NCI-H748 (cell line): Measurements from ENCODE around the gene FBH1.
"Not testable (repeated sequence)": the region's sequence is repeated elsewhere in the genome, so short reads cannot be mapped to it uniquely, and the experiment has no call there.

Experiments used
- DNase-seq: peaks from one replicate; lab custom pipeline; 2025; ENCODE audit not compliant: unreplicated experiment; lab: John Stamatoyannopoulos, UW

The FBH1 gene

DNA sequence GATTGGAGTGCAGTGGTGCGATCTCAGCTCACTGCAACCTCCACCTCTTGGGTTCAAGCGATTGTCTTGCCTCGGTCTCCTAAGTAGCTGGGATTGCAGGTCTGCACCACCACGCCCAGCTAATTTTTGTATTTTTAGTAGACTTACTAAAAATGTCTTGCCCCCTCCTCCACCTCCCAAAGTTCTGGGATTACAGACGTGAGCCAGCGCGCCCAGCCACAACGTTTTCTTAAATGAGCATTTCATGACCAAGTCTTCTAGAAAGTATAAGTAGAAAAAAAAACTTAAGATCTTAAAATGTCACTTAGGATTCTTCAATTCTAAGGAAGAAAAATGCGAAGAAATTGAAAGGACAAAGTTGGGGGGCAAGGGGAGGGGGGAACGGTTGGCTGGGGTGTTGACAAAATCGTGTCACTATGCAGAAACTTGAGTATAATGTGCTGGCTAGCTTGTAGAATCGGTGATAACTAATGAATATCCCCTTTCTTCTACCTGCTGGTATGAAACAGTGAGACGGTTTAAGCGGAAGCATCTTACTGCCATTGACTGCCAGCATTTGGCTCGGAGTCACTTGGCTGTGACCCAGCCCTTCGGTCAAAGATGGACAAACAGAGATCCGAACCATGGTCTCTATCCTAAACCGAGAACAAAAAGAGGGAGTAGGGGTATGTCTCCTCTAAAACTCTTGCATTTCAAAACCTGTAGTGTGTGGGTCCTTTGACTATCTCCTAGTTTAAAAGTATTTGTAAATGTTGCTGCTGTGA, 12.7 kb downstream of the FBH1 start:
- no peak for DNase-seq

DNA sequence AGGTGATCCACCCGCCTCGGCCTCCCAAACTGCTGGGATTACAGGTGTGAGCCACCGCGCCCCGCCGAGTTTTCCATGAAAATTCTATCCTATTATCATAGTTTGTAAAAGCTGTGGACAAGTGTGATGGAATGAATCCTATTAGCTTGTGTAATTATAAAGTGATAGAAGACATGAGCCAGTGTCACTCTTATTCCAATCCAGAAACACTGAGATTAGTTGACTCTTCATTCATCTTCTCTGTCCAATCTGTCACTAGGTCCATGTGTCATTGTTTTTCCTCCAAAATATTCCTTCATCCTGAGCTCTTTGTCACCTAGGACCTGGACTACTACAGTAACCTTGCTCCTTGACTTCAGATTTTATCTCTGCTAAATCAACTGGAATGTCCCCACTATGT, 13.5 kb downstream of the FBH1 start:
- no peak for DNase-seq

DNA sequence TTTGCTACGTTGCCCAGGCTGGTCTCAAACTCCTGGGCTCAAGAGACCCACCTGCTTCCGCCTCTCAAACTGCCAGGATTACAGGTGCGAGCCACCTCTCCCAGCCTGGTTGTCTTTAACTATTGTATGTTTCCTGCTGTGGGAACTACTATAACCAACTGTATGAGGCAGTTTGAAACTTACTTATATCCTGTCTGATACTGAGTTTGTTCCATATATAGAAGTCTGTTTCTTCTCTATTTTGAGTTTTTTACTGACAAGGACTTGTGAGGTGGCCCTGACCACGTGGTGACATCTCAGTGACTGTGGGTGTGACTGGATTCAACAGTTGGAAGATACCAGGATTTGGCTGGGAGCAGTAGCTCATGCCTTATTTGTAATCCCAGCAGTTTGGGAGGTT, 14.2 kb downstream of the FBH1 start:
- no peak for DNase-seq

DNA sequence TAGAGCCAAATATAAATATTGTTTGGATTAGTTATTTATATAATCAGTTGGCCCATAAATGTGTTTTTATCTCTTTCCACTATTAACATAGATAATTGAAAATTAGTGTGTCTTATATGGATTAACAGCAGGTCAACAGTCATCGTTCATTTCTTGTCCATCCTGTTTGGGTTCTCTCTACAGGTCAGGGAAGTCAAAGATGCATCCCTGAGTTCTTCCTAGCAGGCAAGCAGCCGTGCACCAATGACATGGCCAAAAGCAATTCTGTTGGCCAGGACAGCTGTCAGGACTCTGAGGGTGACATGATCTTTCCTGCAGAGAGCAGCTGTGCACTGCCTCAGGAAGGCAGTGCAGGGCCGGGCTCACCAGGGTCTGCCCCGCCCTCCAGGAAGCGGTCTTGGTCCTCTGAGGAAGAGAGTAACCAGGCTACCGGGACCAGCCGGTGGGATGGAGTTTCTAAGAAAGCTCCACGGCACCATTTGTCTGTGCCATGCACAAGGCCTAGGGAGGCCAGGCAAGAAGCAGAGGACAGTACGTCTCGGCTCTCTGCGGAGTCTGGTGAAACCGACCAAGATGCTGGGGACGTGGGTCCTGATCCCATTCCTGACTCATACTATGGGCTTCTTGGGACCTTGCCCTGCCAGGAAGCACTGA, 15.9 kb downstream of the FBH1 start:
- no peak for DNase-seq

DNA sequence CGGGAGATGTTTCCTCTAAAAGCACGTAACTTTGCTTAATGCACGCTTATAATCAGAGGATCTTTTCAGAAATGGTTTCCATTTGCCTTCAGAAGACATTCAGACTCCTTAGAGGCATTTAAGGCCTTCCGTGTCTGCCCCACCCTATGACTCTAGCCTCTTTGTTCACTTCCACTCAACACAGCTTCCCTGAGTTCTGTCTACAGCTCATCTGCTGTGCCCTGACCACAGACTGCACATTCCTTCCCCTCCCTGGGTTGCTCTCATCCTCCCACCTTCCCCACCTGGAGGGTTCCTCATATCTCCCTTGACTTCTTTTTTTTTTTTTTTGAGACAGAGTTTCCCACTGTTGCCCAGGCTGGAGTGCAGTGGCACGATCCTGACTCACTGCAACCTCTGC, 16.6 kb downstream of the FBH1 start:
- DNase-seq, result no peak

DNA sequence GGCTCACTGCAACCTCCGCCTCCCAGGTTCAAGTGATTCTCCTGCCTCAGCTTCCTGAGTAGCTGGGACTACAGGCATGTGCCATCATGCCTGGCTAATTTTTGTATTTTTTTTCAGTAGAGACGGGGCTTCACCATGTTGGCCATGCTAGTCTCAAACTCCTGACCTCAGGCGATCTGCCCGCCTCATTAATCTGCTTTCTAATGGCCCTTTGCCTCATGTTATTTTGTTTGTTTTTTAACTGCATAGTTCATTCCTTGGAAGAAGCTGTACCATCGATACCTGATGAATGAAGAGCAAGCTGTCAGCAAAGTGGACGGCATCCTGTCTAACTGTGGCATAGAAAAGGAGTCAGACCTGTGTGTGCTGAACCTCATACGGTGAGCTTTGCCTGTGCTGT, 18.6 kb downstream of the FBH1 start:
- not testable (repeated sequence) for DNase-seq

DNA sequence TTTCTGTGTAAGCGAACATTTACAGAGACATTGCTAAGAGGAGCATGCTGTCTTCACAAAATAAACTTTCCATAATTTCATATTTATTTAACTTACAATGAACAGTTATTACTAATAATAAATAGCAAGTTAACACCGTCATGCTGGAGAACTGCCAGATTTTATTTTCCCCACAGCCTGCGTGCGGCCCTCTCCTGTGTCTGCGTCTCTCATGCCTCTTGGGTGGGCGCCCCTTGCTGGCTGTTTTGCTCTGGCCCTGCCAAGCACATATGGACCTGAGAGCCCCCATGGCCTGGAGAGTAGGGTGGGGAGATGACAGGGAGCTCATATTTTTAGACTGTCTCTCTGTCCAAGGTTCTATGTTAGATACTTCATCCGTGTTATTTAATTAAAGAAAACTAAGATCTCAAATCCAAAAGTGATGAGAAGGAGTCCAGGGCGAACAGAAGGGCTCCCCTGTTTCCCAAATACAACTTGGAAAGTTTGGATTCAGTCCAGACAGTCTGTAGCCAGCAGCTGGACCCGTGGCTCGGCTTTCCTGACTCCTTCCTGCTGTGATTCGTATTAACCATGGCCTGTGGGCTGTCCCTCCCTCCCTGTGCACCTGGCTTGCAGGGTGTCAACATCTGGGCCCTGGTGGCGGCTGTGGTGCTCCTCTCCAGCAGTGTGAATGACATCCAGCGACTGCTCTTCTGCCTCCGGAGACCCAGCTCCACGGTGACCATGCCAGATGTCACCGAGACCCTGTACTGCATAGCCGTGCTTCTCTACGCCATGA, 20.5 kb downstream of the FBH1 start:
- no peak for DNase-seq

DNA sequence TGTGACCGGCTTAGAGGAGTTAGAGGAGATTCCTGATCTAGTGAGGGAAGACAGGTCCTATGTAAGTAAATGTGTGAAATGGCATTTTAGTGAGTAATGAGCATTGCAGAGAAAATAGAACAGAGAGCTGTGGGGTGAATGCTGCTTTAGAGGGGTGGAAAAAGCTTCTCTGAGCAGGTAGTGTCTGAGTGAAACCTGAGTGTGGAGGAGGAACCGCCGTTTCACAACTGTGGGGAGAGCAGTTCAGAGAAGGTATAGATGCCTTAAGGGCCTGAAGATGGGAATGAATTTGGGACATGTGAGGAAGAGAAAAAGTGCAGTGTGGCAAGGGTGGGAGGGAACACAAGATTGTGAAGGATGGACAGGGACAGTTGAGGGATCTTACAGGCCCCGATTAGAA, 21.6 kb downstream of the FBH1 start:
- DNase-seq, result no peak

DNA sequence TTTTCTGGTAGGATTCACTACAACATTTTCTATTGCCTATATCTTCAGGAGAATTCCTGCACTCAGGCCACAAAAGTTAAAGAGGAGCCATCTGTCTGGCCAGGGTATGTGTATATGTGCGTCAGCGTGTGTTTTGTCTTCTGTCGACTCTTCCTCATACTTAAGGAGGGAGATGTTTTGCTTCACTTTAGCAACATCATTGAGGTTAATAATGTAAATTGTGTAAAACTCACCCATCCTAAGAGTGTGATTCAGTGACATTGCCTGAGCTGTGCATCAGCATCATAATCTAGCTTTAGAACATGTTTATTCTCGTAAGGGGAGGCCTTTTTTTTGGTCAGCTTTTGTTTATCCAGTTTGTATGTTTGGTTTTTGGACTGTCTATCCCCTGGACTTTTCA, 23.7 kb downstream of the FBH1 start:
- DNase-seq, result no peak

DNA sequence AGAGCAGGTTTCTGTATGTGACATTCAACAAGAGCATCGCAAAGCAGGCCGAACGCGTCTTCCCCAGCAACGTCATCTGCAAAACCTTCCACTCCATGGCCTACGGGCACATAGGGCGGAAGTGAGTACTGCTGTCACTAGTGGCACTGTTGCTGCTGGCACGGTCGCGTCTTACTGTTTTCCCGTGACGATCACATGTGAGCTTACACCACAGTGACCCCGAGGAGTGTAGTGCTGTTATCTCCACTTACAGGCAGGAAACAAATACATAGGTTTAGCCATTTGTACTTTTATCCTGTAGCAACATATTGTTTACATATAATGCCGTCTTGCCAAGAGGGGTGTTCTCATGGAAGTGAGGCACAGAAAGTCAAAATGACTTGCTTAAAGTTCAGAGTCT, 25.4 kb downstream of the FBH1 start:
- no peak for DNase-seq

DNA sequence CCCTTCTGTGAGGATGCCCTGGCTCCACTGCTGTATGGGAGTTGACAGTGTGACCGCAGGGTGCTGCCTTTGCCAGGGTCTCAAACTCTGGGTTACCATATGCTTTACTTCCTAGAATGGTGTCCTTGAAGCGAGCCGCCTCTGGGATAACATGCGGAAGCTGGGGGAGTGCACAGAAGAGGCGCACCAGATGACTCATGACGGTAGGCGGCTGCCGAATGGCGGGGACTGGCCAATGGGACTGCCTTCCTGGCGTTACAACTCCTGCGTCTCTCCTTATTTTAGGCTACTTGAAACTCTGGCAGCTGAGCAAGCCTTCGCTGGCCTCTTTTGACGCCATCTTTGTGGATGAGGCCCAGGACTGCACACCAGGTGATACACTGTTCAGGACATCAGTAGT, 27.3 kb downstream of the FBH1 start:
- DNase-seq, result no peak

DNA sequence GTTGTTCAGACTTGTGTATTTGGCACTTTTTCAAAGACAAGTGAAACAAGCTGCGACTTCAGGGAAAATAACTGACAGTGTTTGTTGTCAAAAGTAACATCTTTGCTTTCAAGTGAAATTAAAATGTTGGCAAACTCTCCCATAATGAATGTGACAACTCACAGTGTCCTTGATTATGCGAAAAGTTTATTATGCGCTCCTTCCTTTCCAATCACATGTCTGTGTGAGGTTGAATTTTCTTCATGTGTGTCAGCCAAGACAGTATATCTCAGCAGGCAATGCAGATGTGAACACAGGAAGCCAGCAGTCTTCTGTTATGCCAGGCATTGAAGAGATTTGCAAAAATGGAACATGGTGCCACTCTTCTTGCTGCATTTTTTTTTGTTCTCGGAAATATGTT, 28.7 kb downstream of the FBH1 start:
- DNase-seq, result no peak

DNA sequence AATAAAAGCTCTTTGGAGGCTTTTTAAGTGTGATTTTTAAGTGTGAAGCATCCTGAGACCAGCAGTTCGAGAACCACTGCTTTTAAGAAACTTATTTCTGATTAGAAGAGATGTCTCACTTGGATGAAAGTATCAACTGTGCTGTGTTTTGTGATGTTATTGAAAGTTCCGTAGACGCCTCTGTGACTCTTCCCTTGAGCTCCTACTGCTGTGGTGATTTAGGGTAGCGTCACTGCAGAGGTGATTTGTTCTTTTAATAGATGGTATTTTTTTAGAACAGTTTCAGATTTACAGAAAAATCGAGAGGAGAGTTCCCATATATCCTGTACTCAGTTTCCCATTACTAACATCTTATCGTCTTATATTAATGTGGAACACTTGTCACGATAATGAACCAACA, 29.5 kb downstream of the FBH1 start:
- DNase-seq, result no peak

DNA sequence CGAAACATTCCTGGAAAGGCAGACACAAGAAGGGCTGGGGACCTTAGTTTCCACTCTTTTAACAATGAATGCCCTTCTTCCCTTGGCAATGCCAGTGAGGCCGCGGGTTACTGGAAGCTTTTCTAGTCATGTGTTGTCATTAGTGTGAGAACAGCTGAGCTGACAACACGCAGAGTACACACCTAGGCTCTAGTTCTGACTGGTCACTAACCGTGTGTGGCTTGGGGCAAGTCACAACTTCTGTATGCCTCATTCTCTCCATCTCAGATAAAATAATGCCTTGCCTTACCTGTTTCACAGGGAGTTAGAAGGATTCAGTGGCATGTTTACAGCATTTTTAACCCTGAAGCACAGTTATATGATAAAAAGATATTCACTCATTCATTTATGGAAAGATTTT, 31.7 kb downstream of the FBH1 start:
- no peak for DNase-seq

DNA sequence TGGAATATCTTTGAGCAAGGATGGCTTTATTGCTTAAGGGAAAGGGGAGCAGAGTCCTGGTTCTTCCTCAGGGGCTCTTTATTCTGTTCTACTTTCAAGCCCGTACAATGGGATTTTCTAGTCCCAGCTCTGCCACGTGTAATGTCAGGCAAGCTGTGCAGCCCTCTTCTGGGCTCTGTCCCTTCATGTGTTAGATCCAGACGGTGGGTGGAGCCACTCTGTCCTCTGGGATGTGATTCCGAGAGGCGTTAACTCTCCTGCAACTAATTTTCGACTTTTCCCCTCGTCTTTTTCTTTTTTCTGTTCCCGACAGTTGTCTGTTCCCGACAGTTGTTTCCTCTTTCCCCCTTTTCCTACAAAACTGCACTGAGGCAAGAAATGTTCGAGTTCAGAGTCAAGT, 34.8 kb downstream of the FBH1 start:
- DNase-seq, result no peak

DNA sequence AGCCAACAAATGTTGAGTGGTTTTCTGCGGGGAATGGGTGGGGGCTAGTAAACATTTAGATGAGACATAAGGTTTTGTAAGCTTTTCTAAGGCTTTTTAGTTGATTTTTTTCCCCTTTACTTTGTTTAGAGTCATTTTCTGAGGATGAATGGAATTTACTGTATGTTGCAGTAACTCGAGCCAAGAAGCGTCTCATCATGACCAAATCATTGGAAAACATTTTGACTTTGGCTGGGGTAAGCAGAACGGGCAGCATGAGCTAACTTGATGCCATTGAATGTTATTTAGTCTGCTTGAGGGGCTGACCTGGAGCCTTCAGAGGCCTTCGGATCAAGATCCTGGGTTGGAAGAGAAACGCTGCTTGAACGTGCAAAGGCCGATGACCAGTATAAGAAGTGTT, 37.3 kb downstream of the FBH1 start:
- no peak for DNase-seq

DNA sequence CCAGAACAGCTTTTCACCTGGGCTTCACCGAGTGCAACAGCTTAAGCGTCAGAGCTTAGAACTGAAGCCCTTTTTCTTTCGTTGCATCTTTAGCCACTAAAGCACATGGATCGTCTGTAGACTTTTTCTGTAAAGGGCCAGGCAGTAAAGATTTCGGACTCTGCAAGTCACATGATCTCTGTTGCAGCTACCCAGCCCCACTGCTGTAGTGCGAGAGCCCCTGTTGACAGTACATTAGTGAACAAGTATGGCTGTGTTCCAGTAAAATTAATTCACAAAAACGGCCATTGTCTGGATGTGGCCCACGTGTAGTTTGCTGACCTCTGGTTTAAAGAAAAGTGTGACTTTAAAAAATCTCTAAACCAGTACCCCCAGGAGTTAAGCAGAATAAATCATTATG, 39.4 kb downstream of the FBH1 start:
- no peak for DNase-seq

DNA sequence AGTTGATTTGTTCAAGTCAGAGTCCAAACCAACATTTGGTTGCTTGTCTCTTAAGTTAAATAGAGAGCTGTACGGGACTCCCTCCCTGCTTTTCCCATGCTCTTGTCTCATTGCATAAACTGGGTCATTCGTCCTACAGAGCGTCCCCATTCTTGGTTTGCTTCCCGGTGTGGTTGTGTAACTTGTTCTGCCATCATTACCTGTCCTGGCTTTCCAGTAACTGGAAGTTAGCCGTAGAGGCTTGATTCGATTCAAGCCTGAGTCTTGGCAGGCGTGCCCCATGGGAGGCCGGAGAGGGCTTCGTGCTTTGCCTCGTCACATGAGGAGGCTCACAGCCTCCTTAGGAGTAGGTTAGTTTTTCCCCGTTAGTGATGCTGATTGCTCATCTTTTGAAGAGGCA, 40.2 kb downstream of the FBH1 start:
- no peak for DNase-seq

DNA sequence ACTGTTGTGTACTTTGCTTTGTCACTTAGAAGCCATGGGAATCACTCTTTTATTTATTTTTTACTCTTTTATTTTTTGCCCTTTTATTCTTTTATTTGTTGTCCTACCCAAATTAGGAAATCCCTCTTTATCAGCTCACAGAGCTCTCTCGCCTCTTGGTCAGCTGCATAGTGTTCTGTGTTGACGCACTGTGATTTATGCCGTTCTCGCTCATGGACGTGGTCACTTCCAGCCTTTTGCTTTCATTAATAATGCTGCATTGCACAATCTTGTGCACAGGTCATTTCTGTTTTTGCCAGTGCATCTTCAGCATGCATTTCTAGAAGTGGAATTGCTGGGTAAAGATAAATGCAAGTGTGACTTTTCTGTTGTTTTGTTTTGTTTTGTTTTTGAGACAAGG, 42.3 kb downstream of the FBH1 start:
- DNase-seq, result no peak

DNA sequence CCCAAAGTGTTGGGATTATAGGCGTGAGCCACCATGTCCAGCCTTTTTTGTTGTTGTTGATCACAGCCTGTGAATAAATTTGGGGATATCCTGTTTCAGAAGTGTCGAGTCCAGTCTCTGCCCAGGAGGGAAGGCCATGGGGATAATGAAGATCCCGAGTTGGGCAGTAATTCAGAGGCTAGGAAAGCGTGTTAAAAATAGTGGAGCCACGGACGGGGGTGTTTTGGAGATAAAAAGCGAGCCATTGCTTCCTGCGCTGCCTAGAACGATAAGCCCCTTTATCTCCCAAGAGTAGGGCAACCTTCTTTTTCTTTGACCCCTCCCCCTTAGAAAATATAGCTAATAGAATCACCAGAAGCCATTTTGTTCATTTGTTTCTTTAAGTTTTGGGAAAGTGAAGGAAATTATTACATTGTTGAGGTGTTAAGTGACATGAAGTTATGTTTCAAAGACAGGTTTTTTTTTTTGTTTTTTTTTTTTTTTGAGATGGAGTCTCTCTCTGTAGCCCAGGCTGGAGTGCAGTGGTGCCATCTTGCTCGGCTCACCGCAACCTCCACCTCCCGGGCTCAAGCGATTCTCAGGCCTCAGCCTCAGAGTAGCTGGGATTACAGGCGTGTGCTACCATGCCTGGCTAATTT, 44.0 kb downstream of the FBH1 start:
- no peak for DNase-seq

DNA sequence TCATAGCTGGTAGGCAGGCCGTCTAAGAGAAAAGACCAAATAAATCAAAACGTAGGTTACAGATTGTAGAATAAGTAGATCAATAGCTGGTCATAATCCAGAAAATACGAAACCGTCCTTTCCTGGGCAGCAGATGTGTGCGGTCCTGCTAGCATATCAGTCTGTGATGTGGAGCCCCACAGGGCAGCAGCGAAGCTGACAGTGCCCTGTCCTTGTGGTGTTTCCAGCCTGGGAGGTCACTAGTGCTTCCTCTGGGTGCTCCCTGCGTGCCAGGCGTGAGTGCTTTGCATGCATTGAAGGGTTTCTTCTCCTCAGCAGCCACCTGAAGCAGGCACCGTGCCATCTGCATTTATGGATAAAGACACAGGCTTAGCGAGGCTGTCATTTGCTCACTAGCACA, 45.6 kb downstream of the FBH1 start:
- no peak for DNase-seq

DNA sequence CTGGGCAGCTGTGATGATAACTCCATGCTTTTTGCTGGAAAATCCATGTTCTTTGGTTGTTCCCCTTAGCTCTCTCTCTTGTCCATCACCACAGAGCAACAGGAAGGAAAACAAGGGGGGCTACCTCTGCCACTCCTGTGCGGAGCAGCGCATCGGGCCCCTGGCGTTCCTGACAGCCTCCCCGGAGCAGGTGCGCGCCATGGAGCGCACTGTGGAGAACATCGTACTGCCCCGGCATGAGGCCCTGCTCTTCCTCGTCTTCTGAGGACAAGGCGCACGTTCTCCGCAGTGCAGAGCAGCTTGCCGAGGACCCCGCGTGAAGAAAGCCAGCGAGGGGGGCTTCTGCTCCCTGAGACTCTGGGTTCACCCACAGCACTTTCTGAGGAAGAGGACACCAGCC, 47.0 kb downstream of the FBH1 start:
- DNase-seq, result no peak
